ENCODE measurements around the gene CST5.

GRCh38 chr20:23874747-23875146 is 4.8 kb downstream of the CST5 start:
- TF ChIP-seq ISL1 (CRISPR knock-in tag; IDR thresholded peaks at IDR 0.05) (no peak), ARNTL (CRISPR knock-in tag; IDR thresholded peaks at IDR 0.05; ENCODE audit: borderline replicate concordance, low read depth) (no peak), ZNF565 (CRISPR knock-in tag; conservative IDR thresholded peaks at IDR 0.05; ENCODE audit: low read depth) (no peak), ZNF8 (CRISPR knock-in tag; IDR thresholded peaks at IDR 0.05) (no peak), ZC3H10 (CRISPR knock-in tag; IDR thresholded peaks at IDR 0.05) (no peak), CREB5 (CRISPR knock-in tag; IDR thresholded peaks at IDR 0.05; ENCODE audit: low read depth) (no peak)
- TF ChIP-seq, protein P1, sequence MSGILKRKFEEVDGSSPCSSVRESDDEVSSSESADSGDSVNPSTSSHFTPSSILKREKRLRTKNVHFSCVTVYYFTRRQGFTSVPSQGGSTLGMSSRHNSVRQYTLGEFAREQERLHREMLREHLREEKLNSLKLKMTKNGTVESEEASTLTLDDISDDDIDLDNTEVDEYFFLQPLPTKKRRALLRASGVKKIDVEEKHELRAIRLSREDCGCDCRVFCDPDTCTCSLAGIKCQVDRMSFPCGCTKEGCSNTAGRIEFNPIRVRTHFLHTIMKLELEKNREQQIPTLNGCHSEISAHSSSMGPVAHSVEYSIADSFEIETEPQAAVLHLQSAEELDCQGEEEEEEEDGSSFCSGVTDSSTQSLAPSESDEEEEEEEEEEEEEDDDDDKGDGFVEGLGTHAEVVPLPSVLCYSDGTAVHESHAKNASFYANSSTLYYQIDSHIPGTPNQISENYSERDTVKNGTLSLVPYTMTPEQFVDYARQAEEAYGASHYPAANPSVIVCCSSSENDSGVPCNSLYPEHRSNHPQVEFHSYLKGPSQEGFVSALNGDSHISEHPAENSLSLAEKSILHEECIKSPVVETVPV (CRISPR knock-in tag; IDR thresholded peaks at IDR 0.05): no peak

Measured in SK-N-SH treated with all-trans-retinoic acid at 6 μM for 48 hours (cell line).